Raji (cell line): ENCODE data around the gene GDF9.

Experiments used
- POLR2A ChIP-seq: IDR thresholded peaks from 2 replicates; pipeline ENCODE4 v1.6.1; 2011; ENCODE audit warnings: low read depth, low read length, control low read depth; ENCODE audit not compliant: insufficient read depth

GDF9 gene

GRCh38 chr5:132816554-132816953 is 49.7 kb downstream of the GDF9 start:
- TF ChIP-seq POLR2A = no peak

DNA sequence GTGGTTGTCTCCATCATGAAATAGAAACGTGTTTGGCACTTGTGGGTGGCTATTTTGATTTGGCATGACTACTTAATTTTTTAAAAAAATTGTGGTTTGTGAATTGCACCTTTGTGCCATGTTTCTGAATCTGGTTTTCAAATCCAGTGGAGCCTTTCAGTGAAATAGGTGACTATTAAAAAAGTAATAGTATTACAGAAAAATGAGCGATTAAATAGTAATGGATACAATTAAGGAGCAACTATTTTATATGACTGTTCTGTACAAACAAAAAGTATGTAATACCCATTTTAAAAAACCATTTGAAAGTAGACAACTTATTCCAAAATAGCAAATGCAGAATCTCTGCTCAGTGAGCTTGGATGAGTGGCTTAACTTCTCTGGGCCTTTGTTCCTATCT is 50.2 kb downstream of the GDF9 start:
- TF ChIP-seq POLR2A = no peak

DNA sequence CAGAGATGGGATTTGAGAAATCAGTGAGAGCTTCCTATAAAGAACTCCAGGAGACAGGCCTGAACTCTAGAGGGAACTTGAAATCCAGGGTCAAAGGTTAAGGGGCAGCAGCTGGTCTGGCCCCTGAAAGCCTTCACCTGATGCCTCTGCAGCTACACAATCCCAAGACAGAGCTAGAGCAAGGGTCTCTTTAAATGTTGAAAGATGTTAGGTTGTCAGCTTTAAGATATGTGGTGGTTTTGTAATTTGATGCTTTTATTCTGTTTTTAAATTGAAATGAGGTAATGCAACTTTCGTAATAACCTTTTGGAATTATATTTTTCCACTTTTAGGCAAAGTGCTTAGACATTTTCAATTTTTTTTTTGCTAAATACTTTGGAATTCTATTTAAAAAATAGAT is 50.8 kb downstream of the GDF9 start:
- TF ChIP-seq POLR2A = no peak

DNA sequence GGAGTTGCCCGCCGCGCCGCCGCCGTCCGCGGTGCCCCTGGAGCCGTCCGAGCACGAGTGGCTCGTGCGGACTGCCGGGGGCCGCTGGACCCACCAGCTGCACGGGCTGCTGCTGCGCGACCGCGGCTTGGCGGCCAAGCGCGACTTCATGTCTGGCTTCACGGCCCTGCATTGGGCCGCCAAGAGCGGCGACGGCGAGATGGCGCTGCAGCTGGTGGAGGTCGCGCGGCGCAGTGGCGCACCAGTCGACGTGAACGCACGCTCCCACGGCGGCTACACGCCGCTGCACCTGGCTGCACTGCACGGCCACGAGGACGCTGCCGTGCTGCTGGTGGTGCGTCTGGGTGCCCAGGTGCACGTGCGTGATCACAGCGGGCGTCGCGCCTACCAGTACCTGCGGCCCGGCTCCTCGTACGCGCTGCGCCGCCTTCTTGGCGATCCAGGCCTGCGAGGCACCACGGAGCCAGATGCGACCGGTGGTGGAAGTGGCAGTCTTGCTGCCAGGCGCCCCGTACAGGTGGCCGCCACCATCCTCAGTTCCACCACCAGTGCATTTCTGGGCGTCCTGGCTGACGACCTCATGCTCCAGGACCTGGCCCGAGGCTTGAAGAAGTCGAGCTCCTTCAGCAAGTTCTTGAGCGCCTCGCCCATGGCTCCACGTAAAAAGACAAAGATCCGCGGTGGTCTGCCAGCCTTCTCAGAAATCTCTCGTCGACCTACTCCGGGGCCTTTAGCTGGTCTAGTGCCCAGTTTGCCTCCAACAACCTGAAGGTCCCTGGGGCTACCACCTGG is 51.6 kb downstream of the GDF9 start:
- TF ChIP-seq POLR2A = no peak

GRCh38 chr5:132813599-132814502 is 52.4 kb downstream of the GDF9 start:
- no peak for TF ChIP-seq POLR2A

GRCh38 chr5:132812781-132813598 is 53.3 kb downstream of the GDF9 start, which contains the start of gene SOWAHA:
Gene SOWAHA (plus strand): TSS chr5:132813302. CDS start chr5:132813622, 320 bp downstream.
- no peak for TF ChIP-seq POLR2A

GRCh38 chr5:132812123-132812765 is 54.0 kb downstream of the GDF9 start:
- no peak for TF ChIP-seq POLR2A
